ENCODE data around the gene PAPPA.

The PAPPA gene

GRCh38 chr9:116313638-116314037 lies 160.0 kb downstream of the PAPPA start:
- H3K79me2 ChIP-seq (ENCODE audit: control insufficient read depth, insufficient read depth, low read length, unreplicated experiment): no peaks in the 10 kb centered on the region
- H3K36me3 ChIP-seq (ENCODE audit: insufficient read depth, low read length): no peaks in the 10 kb centered on the region; the same call in none of the 2 replicates
- H3K4me3 ChIP-seq (ENCODE audit: low read depth, low read length): no peak overlapping the region
- H3K27me3 ChIP-seq (ENCODE audit: insufficient read depth, low read length): no peaks in the 10 kb centered on the region
- H3K27ac ChIP-seq (ENCODE audit: low read depth, low read length): no peak overlapping the region
- no peaks in the 10 kb centered on the region for H3K4me1 ChIP-seq (ENCODE audit: control insufficient read depth, insufficient read depth, low read length, unreplicated experiment)
- no peak overlapping the region for H2AFZ ChIP-seq (ENCODE audit: low read length, unreplicated experiment)

- Histone ChIP-seq H2AFZ (ENCODE audit: low read length, unreplicated experiment) (no peak overlapping the region), H3K36me3 (ENCODE audit: insufficient read depth, low read length) (no peaks in the 10 kb centered on the region; the same call in none of the 2 replicates), H3K4me3 (ENCODE audit: low read depth, low read length) (no peak overlapping the region), H3K27ac (ENCODE audit: low read depth, low read length) (no peak overlapping the region), H3K27me3 (ENCODE audit: insufficient read depth, low read length) (no peaks in the 10 kb centered on the region), H3K79me2 (ENCODE audit: control insufficient read depth, insufficient read depth, low read length, unreplicated experiment) (no peaks in the 10 kb centered on the region), H3K4me1 (ENCODE audit: control insufficient read depth, insufficient read depth, low read length, unreplicated experiment) (no peaks in the 10 kb centered on the region)
Measured at GRCh38 chr9:116316246-116316645, 162.7 kb downstream of the PAPPA start.

GRCh38 chr9:116317503-116317902 lies 163.9 kb downstream of the PAPPA start:
- no peaks in the 10 kb centered on the region for H3K79me2 ChIP-seq (ENCODE audit: control insufficient read depth, insufficient read depth, low read length, unreplicated experiment)
- H3K4me1 ChIP-seq (ENCODE audit: control insufficient read depth, insufficient read depth, low read length, unreplicated experiment): no peaks in the 10 kb centered on the region
- no peak overlapping the region for H3K27ac ChIP-seq (ENCODE audit: low read depth, low read length)
- no peaks in the 10 kb centered on the region for H3K27me3 ChIP-seq (ENCODE audit: insufficient read depth, low read length)
- no peaks in the 10 kb centered on the region; the same call in none of the 2 replicates for H3K36me3 ChIP-seq (ENCODE audit: insufficient read depth, low read length)
- H3K4me3 ChIP-seq (ENCODE audit: low read depth, low read length): no peak overlapping the region
- no peak overlapping the region for H2AFZ ChIP-seq (ENCODE audit: low read length, unreplicated experiment)

- no peak overlapping the region for H2AFZ ChIP-seq (ENCODE audit: low read length, unreplicated experiment)
- H3K4me3 ChIP-seq (ENCODE audit: low read depth, low read length): no peak overlapping the region
- H3K27me3 ChIP-seq (ENCODE audit: insufficient read depth, low read length): no peaks in the 10 kb centered on the region
- H3K79me2 ChIP-seq (ENCODE audit: control insufficient read depth, insufficient read depth, low read length, unreplicated experiment): no peaks in the 10 kb centered on the region
- H3K4me1 ChIP-seq (ENCODE audit: control insufficient read depth, insufficient read depth, low read length, unreplicated experiment): no peaks in the 10 kb centered on the region
- no peaks in the 10 kb centered on the region; the same call in none of the 2 replicates for H3K36me3 ChIP-seq (ENCODE audit: insufficient read depth, low read length)
- H3K27ac ChIP-seq (ENCODE audit: low read depth, low read length): no peak overlapping the region
Measured at GRCh38 chr9:116318468-116319374, 165.1 kb downstream of the PAPPA start.

- no peaks in the 10 kb centered on the region for H3K27me3 ChIP-seq (ENCODE audit: insufficient read depth, low read length)
- no peak overlapping the region for H3K4me3 ChIP-seq (ENCODE audit: low read depth, low read length)
- H2AFZ ChIP-seq (ENCODE audit: low read length, unreplicated experiment): no peak overlapping the region
- no peaks in the 10 kb centered on the region; the same call in none of the 2 replicates for H3K36me3 ChIP-seq (ENCODE audit: insufficient read depth, low read length)
- no peaks in the 10 kb centered on the region for H3K4me1 ChIP-seq (ENCODE audit: control insufficient read depth, insufficient read depth, low read length, unreplicated experiment)
- no peaks in the 10 kb centered on the region for H3K79me2 ChIP-seq (ENCODE audit: control insufficient read depth, insufficient read depth, low read length, unreplicated experiment)
- H3K27ac ChIP-seq (ENCODE audit: low read depth, low read length): no peak overlapping the region
Measured at GRCh38 chr9:116319480-116319879, 165.9 kb downstream of the PAPPA start.

- no peak overlapping the region for H2AFZ ChIP-seq (ENCODE audit: low read length, unreplicated experiment)
Measured at GRCh38 chr9:116320290-116320689, 166.7 kb downstream of the PAPPA start.

GRCh38 chr9:116322521-116322920 lies 168.9 kb downstream of the PAPPA start:
- Histone ChIP-seq H3K79me2 (ENCODE audit: control insufficient read depth, insufficient read depth, low read length, unreplicated experiment) (no peaks in the 10 kb centered on the region), H3K4me3 (ENCODE audit: low read depth, low read length) (no peak overlapping the region), H2AFZ (ENCODE audit: low read length, unreplicated experiment) (no peak overlapping the region), H3K4me1 (ENCODE audit: control insufficient read depth, insufficient read depth, low read length, unreplicated experiment) (no peaks in the 10 kb centered on the region), H3K27me3 (ENCODE audit: insufficient read depth, low read length) (no peaks in the 10 kb centered on the region), H3K27ac (ENCODE audit: low read depth, low read length) (no peak overlapping the region), H3K36me3 (ENCODE audit: insufficient read depth, low read length) (no peaks in the 10 kb centered on the region; the same call in 1 of the 2 replicates)

More at GRCh38 chr9:116320290-116320689, 166.7 kb downstream of the PAPPA start:
- Histone ChIP-seq H3K4me3 (ENCODE audit: low read depth, low read length) (no peak overlapping the region), H3K36me3 (ENCODE audit: insufficient read depth, low read length) (no peaks in the 10 kb centered on the region; the same call in 1 of the 2 replicates), H3K27me3 (ENCODE audit: insufficient read depth, low read length) (no peaks in the 10 kb centered on the region), H3K27ac (ENCODE audit: low read depth, low read length) (no peak overlapping the region), H3K79me2 (ENCODE audit: control insufficient read depth, insufficient read depth, low read length, unreplicated experiment) (no peaks in the 10 kb centered on the region), H3K4me1 (ENCODE audit: control insufficient read depth, insufficient read depth, low read length, unreplicated experiment) (no peaks in the 10 kb centered on the region)

GRCh38 chr9:116323012-116323411 lies 169.4 kb downstream of the PAPPA start:
- H2AFZ ChIP-seq (ENCODE audit: low read length, unreplicated experiment): no peak overlapping the region
- H3K4me1 ChIP-seq (ENCODE audit: control insufficient read depth, insufficient read depth, low read length, unreplicated experiment): no peaks in the 10 kb centered on the region
- no peaks in the 10 kb centered on the region for H3K27me3 ChIP-seq (ENCODE audit: insufficient read depth, low read length)
- H3K4me3 ChIP-seq (ENCODE audit: low read depth, low read length): no peak overlapping the region
- no peaks in the 10 kb centered on the region; the same call in 1 of the 2 replicates for H3K36me3 ChIP-seq (ENCODE audit: insufficient read depth, low read length)
- H3K27ac ChIP-seq (ENCODE audit: low read depth, low read length): no peak overlapping the region
- no peaks in the 10 kb centered on the region for H3K79me2 ChIP-seq (ENCODE audit: control insufficient read depth, insufficient read depth, low read length, unreplicated experiment)

GRCh38 chr9:116323571-116323970 lies 170.0 kb downstream of the PAPPA start:
- no peaks in the 10 kb centered on the region; the same call in 1 of the 2 replicates for H3K36me3 ChIP-seq (ENCODE audit: insufficient read depth, low read length)
- H3K27me3 ChIP-seq (ENCODE audit: insufficient read depth, low read length): no peaks in the 10 kb centered on the region
- no peak overlapping the region for H2AFZ ChIP-seq (ENCODE audit: low read length, unreplicated experiment)
- H3K4me3 ChIP-seq (ENCODE audit: low read depth, low read length): no peak overlapping the region
- no peaks in the 10 kb centered on the region for H3K4me1 ChIP-seq (ENCODE audit: control insufficient read depth, insufficient read depth, low read length, unreplicated experiment)
- no peak overlapping the region for H3K27ac ChIP-seq (ENCODE audit: low read depth, low read length)
- no peaks in the 10 kb centered on the region for H3K79me2 ChIP-seq (ENCODE audit: control insufficient read depth, insufficient read depth, low read length, unreplicated experiment)

- H3K79me2 ChIP-seq (ENCODE audit: control insufficient read depth, insufficient read depth, low read length, unreplicated experiment): no peaks in the 10 kb centered on the region
- H3K4me3 ChIP-seq (ENCODE audit: low read depth, low read length): no peak overlapping the region
- H3K4me1 ChIP-seq (ENCODE audit: control insufficient read depth, insufficient read depth, low read length, unreplicated experiment): no peaks in the 10 kb centered on the region
- H3K27me3 ChIP-seq (ENCODE audit: insufficient read depth, low read length): no peaks in the 10 kb centered on the region
- H3K36me3 ChIP-seq (ENCODE audit: insufficient read depth, low read length): no peaks in the 10 kb centered on the region
- H3K27ac ChIP-seq (ENCODE audit: low read depth, low read length): no peak overlapping the region
- H2AFZ ChIP-seq (ENCODE audit: low read length, unreplicated experiment): no peak overlapping the region
Measured at GRCh38 chr9:116325924-116326323, 172.3 kb downstream of the PAPPA start.

Measured in ACC112 (cell line).